ENCODE results near the gene CCDC93.
"Not testable (repeated sequence)": the region's sequence is repeated elsewhere in the genome, so short reads cannot be mapped to it uniquely, and the experiment has no call there.

CCDC93 gene

GRCh38 chr2:117952228-117952627 lies 61.6 kb downstream of the CCDC93 start:
- no peak for FAIRE-seq

- no peak for FAIRE-seq
These were observed 64.1 kb downstream of the CCDC93 start for GRCh38 chr2:117949806-117950205.

- no peak for FAIRE-seq
These were observed 65.3 kb downstream of the CCDC93 start for GRCh38 chr2:117948615-117949014.

GRCh38 chr2:117945296-117945695 lies 68.6 kb downstream of the CCDC93 start:
- no peak for FAIRE-seq

- FAIRE-seq: no peak
These were observed 69.1 kb downstream of the CCDC93 start for GRCh38 chr2:117944816-117945215.

GRCh38 chr2:117943013-117943672 lies 70.7 kb downstream of the CCDC93 start:
- no peak for FAIRE-seq

GRCh38 chr2:117942551-117942950 lies 71.3 kb downstream of the CCDC93 start:
- FAIRE-seq: no peak

GRCh38 chr2:117941693-117942092 lies 72.2 kb downstream of the CCDC93 start:
- FAIRE-seq: no peak

GRCh38 chr2:117940436-117940835 lies 73.4 kb downstream of the CCDC93 start:
- FAIRE-seq: no peak

GRCh38 chr2:117938611-117939010 lies 75.3 kb downstream of the CCDC93 start:
- no peak for FAIRE-seq

GRCh38 chr2:117936871-117937428 lies 76.9 kb downstream of the CCDC93 start:
- FAIRE-seq: no peak

- no peak for FAIRE-seq
These were observed 77.9 kb downstream of the CCDC93 start for GRCh38 chr2:117935954-117936353.

- FAIRE-seq: no peak
These were observed 78.4 kb downstream of the CCDC93 start for GRCh38 chr2:117935456-117935855.

GRCh38 chr2:117933884-117934354 lies 80.0 kb downstream of the CCDC93 start:
- no peak for FAIRE-seq

GRCh38 chr2:117931978-117932377 lies 81.9 kb downstream of the CCDC93 start:
- FAIRE-seq: no peak

- no peak for FAIRE-seq
These were observed 82.6 kb downstream of the CCDC93 start for GRCh38 chr2:117931266-117931665.

- no peak for FAIRE-seq
These were observed 83.1 kb downstream of the CCDC93 start for GRCh38 chr2:117930775-117931174.

GRCh38 chr2:117923471-117923870 lies 90.4 kb downstream of the CCDC93 start:
- FAIRE-seq: not testable (repeated sequence)

- FAIRE-seq: no peak
These were observed 92.3 kb downstream of the CCDC93 start for GRCh38 chr2:117921520-117921919.

GRCh38 chr2:117918608-117919007 lies 95.3 kb downstream of the CCDC93 start:
- FAIRE-seq: no peak

GRCh38 chr2:117917223-117917917 lies 96.5 kb downstream of the CCDC93 start:
- FAIRE-seq: no peak

- no peak for FAIRE-seq
These were observed 110.9 kb downstream of the CCDC93 start for GRCh38 chr2:117902933-117903332.

GRCh38 chr2:117888897-117889296 lies 125.0 kb downstream of the CCDC93 start:
- no peak for FAIRE-seq

GRCh38 chr2:117885308-117885707 lies 128.6 kb downstream of the CCDC93 start:
- no peak for FAIRE-seq

Data from colon (tissue), 2 donors.